Measurements from ENCODE around the gene GLIPR1L1.
A peak's percentile ranks its signal among the peaks of the same experiment; 100 is the strongest.

The GLIPR1L1 gene

GRCh38 chr12:75349946-75350345, 15.5 kb downstream of the GLIPR1L1 start:
- no peak for DNase-seq (ENCODE audit: low read depth in 2 of 2)

DNA sequence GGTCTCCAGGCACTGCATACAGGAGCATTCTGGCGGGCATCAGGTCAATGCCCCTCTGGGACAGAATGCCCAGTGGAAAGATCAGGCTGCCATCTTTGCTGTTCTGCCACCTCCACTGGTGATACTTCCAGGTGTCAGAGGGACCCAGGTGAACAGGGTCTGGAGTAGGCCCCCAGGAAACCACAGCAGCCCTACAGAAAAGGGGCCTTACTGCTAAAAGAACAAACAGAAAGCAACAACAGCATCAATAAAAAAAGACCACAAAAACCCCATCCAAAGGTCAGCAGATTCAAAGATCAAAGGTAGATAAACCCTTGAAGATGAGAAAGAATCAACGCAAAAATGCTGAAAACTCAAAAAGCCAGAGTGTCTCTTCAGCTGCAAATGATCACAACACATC, 15.9 kb downstream of the GLIPR1L1 start:
- DNase-seq (ENCODE audit: low read depth in 2 of 2) = no peak

DNA sequence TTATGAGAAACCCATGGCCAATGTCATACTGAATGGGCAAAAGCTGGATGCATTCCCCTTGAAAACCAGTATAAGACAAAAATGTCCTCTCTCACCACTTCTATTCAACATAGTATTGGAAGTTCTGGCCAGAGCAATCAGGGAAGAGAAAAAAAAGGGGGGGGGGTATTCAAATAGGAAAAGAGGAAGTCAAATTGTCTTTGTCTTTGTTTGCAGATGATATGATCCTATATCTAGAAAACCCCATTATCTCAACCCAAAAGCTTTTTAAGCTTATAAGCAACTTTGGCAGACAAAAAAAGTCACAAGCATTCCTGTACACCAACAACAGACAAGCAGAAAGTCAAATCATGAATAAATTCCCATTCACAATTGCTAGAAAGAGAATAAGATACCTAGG, 19.5 kb downstream of the GLIPR1L1 start:
- DNase-seq (ENCODE audit: low read depth in 2 of 2) = no peak

- DNase-seq (ENCODE audit: low read depth in 2 of 2) = no peak
Measured at GRCh38 chr12:75360920-75361319, 26.4 kb downstream of the GLIPR1L1 start.

- DNase-seq (ENCODE audit: low read depth in 2 of 2) = no peak
Measured at GRCh38 chr12:75361408-75361807, 26.9 kb downstream of the GLIPR1L1 start.

GRCh38 chr12:75364919-75365318, 30.4 kb downstream of the GLIPR1L1 start:
- no peak for DNase-seq (ENCODE audit: low read depth in 2 of 2)

- no peak for DNase-seq (ENCODE audit: low read depth in 2 of 2)
Measured at GRCh38 chr12:75366629-75367028, 32.2 kb downstream of the GLIPR1L1 start.

GRCh38 chr12:75374971-75375370, 40.5 kb downstream of the GLIPR1L1 start:
- DNase-seq (ENCODE audit: low read depth in 2 of 2) = no peak

GRCh38 chr12:75378354-75378753, 43.9 kb downstream of the GLIPR1L1 start:
- DNase-seq (ENCODE audit: low read depth in 2 of 2) = no peak

- DNase-seq (ENCODE audit: low read depth in 2 of 2) = no peak
Measured at GRCh38 chr12:75389061-75389460, 54.6 kb downstream of the GLIPR1L1 start.

DNA sequence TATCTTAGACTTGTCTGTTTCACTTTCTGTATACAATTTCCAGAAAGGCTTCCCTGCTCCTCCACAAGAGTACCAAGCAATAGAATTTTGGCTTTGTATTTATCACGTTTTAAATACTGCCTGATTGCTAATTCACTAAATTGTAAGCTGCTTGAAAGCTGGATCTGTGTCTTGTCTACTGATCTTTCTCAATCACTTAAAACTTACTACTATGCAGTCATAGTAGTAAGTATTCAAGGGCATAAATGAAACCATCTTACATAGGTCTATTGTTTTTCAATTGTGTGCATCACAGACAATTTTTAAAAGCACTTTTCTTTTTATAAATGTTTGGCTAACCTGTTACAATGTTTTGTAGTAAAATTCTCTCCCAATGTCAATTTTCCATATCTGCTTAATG, 55.2 kb downstream of the GLIPR1L1 start:
- DNase-seq (ENCODE audit: low read depth in 2 of 2) = no peak

- no peak for DNase-seq (ENCODE audit: low read depth in 2 of 2)
Measured at GRCh38 chr12:75390156-75390898, 55.9 kb downstream of the GLIPR1L1 start.

DNA sequence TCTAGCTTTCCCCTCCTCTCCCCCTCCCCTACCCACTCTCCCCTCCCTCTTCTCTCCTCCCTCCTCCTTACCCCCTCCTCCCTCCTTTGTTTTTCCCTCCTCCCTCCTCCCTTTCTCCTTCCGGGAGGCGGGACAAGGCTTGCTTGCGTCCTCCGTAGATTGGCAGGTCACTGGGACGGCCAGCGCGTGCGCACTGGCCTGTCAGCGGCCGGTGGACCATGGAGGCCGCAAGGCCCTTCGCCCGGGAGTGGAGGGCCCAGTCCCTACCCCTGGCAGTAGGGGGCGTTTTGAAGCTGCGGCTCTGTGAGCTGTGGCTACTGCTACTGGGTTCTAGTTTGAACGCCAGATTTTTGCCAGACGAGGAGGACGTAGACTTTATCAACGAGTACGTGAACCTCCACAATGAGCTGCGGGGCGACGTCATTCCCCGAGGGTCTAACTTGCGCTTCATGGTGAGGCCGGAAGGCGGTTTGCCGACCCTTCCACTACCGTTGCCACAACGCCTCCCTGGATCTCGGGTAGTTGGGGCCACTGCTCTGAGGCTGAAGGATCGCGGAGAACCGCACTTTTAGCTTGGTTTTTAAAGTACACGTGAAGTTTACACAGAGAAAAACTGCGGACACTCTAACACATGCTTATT, 56.5 kb downstream of the GLIPR1L1 start, which contains the start of gene GLIPR1L2:
TSS of gene GLIPR1L2 (plus strand) at position 191 of the 640 bp plus-strand sequence. CDS start at position 219, 28 bp downstream.
- peak; percentile 78 to 79 for DNase-seq (ENCODE audit: low read depth in 2 of 2)

GRCh38 chr12:75404231-75404630, 69.8 kb downstream of the GLIPR1L1 start:
- no peak for DNase-seq (ENCODE audit: low read depth in 2 of 2)

DNA sequence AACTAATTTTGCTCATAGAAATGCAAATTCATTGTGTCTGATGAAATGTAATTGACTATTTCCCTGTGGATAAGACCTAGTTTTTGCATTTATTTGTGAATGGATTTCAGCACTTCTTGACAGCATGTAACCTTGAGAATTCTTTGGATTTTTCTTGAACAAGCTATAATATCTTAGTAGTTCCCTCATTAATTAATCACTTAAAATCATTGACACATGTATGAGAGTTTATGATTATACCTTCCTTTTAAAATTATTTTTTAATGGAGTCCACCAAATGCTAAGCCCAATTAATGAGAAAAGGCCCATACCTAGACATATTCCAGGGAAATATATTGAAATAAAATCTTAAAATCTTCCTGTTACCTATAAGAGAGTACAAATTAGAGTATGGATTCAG, 73.2 kb downstream of the GLIPR1L1 start:
- no peak for DNase-seq (ENCODE audit: low read depth in 2 of 2)

GRCh38 chr12:75409830-75410229, 75.4 kb downstream of the GLIPR1L1 start:
- no peak for DNase-seq (ENCODE audit: low read depth in 2 of 2)

GRCh38 chr12:75414671-75415070, 80.2 kb downstream of the GLIPR1L1 start:
- DNase-seq (ENCODE audit: low read depth in 2 of 2) = no peak

GRCh38 chr12:75419841-75420240, 85.4 kb downstream of the GLIPR1L1 start:
- DNase-seq (ENCODE audit: low read depth in 2 of 2) = no peak

Measured in stimulated activated CD8-positive, alpha-beta memory T cell treated with anti-CD3 and anti-CD28 coated beads, Interleukin-15, amount 100 ng/mL, for 4 hours (primary cell).